ENCODE data around the gene GTF3C5.

GRCh38 chr9:133090752-133091385, 60.1 kb downstream of the GTF3C5 start:
- TF ChIP-seq, protein P1, sequence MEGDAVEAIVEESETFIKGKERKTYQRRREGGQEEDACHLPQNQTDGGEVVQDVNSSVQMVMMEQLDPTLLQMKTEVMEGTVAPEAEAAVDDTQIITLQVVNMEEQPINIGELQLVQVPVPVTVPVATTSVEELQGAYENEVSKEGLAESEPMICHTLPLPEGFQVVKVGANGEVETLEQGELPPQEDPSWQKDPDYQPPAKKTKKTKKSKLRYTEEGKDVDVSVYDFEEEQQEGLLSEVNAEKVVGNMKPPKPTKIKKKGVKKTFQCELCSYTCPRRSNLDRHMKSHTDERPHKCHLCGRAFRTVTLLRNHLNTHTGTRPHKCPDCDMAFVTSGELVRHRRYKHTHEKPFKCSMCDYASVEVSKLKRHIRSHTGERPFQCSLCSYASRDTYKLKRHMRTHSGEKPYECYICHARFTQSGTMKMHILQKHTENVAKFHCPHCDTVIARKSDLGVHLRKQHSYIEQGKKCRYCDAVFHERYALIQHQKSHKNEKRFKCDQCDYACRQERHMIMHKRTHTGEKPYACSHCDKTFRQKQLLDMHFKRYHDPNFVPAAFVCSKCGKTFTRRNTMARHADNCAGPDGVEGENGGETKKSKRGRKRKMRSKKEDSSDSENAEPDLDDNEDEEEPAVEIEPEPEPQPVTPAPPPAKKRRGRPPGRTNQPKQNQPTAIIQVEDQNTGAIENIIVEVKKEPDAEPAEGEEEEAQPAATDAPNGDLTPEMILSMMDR (conservative IDR thresholded peaks at IDR 0.05) = no peak
- TF ChIP-seq EZH2 (IDR thresholded peaks at IDR 0.05; ENCODE audit: low read depth) = no peak

Data from PC-9 (cell line).